OCI-LY1 (cell line): ENCODE data around the gene NRG2.

ENCODE experiments used
- H2AFZ ChIP-seq: fragments of 200-600 bp; sonication (generic), shearing (Covaris generic); 2 replicates; pipeline ENCODE4 v1.6.0; 2014; ENCODE audit warnings: antibody characterized with exemption, mild to moderate bottlenecking, low read length
- H3F3A ChIP-seq: fragments of 200-600 bp; sonication (generic), shearing (Covaris generic); 2 replicates; pipeline ENCODE4 v1.6.0; 2014; ENCODE audit warnings: mild to moderate bottlenecking, antibody characterized with exemption, low read length, moderate library complexity; ENCODE audit not compliant: insufficient read depth
- H3K27ac ChIP-seq: fragments of 200-600 bp; sonication (generic); 2 replicates; pipeline ENCODE4 v1.5.1; 2014; ENCODE audit warnings: low read length, mixed run types, mild to moderate bottlenecking, low read depth; ENCODE audit not compliant: poor library complexity, severe bottlenecking
- H3K27me3 ChIP-seq: fragments of 200-600 bp; sonication (generic); 2 replicates; pipeline ENCODE4 v1.6.0; 2014; ENCODE audit warnings: antibody characterized with exemption, mild to moderate bottlenecking, low read length, moderate library complexity; ENCODE audit not compliant: insufficient read depth
- H3K36me3 ChIP-seq: fragments of 200-600 bp; sonication (generic); 2 replicates; pipeline ENCODE4 v1.6.1; 2014; ENCODE audit warnings: mild to moderate bottlenecking, antibody characterized with exemption, low read length, moderate library complexity, mixed read lengths; ENCODE audit not compliant: insufficient read depth
- H3K4me1 ChIP-seq: fragments of 200-600 bp; sonication (generic); 2 replicates; pipeline ENCODE4 v1.5.1; 2014; ENCODE audit warnings: mild to moderate bottlenecking, low read length, moderate library complexity; ENCODE audit not compliant: insufficient read depth, severe bottlenecking
- H3K4me2 ChIP-seq: fragments of 200-600 bp; sonication (generic), shearing (Covaris generic); 2 replicates; pipeline ENCODE4 v1.6.1; 2014; ENCODE audit warnings: low read length
- H3K4me3 ChIP-seq: fragments of 200-600 bp; sonication (generic); 2 replicates; pipeline ENCODE4 v1.5.1; 2014; ENCODE audit warnings: low read length, low read depth, mild to moderate bottlenecking, mixed read lengths; ENCODE audit not compliant: poor library complexity, severe bottlenecking
- H3K79me2 ChIP-seq: fragments of 200-600 bp; shearing (Covaris generic); 2 replicates; pipeline ENCODE4 v1.6.1; 2016; ENCODE audit warnings: mixed run types, low read length, mixed read lengths; ENCODE audit not compliant: insufficient read depth
- H3K9ac ChIP-seq: fragments of 200-600 bp; sonication (generic), shearing (Covaris generic); 2 replicates; pipeline ENCODE4 v1.6.1; 2014; ENCODE audit warnings: mild to moderate bottlenecking, low read length, mixed read lengths
- H3K9me2 ChIP-seq: fragments of 200-600 bp; sonication (generic), shearing (Covaris generic); 2 replicates; pipeline ENCODE4 v1.6.1; 2014; ENCODE audit warnings: low read depth, mild to moderate bottlenecking, low read length, mixed read lengths
- H3K9me3 ChIP-seq: fragments of 200-600 bp; shearing (Covaris generic); 2 replicates; pipeline ENCODE4 v1.6.1; 2014; ENCODE audit warnings: low read length, mixed read lengths
- H4K20me1 ChIP-seq: fragments of 200-600 bp; sonication (generic), shearing (Covaris generic); 2 replicates; pipeline ENCODE4 v1.6.0; 2016; ENCODE audit warnings: mild to moderate bottlenecking, low read length; ENCODE audit not compliant: insufficient read depth
- EZH2 ChIP-seq: fragments of 200-600 bp; sonication (generic), shearing (Covaris generic); IDR thresholded peaks from 2 replicates; pipeline ENCODE4 v1.8.0; 2017; ENCODE audit warnings: borderline replicate concordance, mixed run types, mild to moderate bottlenecking, antibody characterized with exemption, low read length, moderate library complexity, mixed read lengths
- TF ChIP-seq, protein P1 (sequence below): fragments of 200-600 bp; sonication (generic), shearing (Covaris generic); IDR thresholded peaks from 2 replicates; pipeline ENCODE4 v1.5.1; 2017; ENCODE audit warnings: mild to moderate bottlenecking, antibody characterized with exemption, low read length, moderate library complexity, mixed read lengths

Gene NRG2

DNA sequence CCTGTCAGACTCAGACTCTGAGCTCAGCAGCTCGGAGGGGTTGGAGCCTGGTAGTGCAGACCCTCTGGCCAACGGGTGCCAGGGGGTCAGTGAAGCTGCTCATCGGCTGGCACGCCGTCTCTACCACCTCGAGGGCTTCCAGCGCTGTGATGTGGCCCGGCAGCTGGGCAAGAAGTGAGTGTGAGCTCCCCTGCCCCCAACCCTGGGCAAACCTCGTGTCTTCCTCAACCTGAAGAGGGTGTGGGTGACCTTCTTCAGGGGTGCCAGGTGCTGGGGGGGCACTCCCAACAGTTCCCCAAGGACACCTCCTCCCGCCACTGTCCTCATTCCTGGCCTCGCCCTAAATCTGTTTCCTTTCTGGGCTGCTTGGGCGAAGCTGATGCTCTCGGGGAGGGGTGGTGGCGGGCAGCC lies 228.9 kb downstream of the NRG2 start:
- Histone ChIP-seq H3K4me1 (no peaks in the 10 kb centered on the region), H3K9me2 (no peaks in the 10 kb centered on the region), H3K4me3 (no peak overlapping the region), H3K9me3 (0 out of 2 replicates have a peak, but pooled peaks cover 3% of the 10 kb centered on the region), H3K4me2 (no peak overlapping the region), H2AFZ (no peak overlapping the region), H3K79me2 (no peaks in the 10 kb centered on the region), H3K27ac (no peak overlapping the region), H3K9ac (no peak overlapping the region), H3K27me3 (peaks cover 2% of the 10 kb centered on the region; the same call in 1 of the 2 replicates), H3K36me3 (no peaks in the 10 kb centered on the region; the same call in 1 of the 2 replicates), H4K20me1 (no peaks in the 10 kb centered on the region), H3F3A (no peaks in the 10 kb centered on the region)
- no peak for TF ChIP-seq EZH2
- TF ChIP-seq, protein P1, sequence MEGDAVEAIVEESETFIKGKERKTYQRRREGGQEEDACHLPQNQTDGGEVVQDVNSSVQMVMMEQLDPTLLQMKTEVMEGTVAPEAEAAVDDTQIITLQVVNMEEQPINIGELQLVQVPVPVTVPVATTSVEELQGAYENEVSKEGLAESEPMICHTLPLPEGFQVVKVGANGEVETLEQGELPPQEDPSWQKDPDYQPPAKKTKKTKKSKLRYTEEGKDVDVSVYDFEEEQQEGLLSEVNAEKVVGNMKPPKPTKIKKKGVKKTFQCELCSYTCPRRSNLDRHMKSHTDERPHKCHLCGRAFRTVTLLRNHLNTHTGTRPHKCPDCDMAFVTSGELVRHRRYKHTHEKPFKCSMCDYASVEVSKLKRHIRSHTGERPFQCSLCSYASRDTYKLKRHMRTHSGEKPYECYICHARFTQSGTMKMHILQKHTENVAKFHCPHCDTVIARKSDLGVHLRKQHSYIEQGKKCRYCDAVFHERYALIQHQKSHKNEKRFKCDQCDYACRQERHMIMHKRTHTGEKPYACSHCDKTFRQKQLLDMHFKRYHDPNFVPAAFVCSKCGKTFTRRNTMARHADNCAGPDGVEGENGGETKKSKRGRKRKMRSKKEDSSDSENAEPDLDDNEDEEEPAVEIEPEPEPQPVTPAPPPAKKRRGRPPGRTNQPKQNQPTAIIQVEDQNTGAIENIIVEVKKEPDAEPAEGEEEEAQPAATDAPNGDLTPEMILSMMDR: no peak

DNA sequence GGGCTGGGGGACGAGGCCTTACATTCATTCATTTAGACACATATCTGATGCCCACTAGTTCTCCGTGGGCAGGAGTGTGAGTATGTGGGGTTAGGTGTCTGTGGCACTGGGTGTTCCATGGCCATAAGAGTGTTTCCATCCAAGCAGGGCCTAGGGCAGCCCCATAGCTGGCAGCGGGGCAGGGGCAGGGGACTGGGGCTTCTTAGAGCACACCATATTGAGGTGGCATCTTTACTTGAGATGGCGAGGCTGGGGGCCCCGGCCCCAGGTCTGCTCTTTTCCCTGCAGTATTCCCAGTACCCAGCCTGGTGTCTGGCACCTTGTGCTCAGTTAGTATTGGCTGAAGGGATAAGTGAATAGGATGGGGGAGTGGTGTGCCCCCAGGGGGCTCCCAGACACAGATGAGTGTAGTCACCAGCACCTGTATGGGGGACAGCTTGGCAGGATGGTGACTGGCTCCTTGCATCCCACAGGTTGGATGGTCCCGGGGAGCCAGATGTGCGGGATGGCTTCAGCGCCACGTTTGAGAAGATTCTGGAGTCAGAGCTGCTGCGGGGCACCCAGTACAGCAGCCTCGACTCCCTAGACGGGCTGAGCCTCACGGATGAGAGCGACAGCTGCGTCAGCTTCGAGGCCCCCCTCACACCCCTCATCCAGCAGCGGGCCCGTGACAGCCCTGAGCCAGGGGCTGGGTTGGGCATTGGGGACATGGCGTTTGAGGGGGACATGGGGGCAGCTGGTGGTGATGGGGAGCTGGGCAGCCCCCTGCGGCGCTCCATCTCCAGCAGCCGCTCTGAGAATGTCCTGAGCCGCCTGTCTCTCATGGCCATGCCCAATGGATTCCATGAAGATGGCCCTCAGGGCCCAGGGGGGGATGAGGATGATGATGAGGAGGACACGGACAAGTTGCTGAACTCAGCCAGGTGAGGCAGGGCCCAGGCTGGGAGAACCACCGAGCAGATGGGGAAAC lies 230.0 kb downstream of the NRG2 start:
- no peaks in the 10 kb centered on the region; the same call in 1 of the 2 replicates for H3K36me3 ChIP-seq
- H3K4me2 ChIP-seq: no peak overlapping the region
- H3K4me3 ChIP-seq: no peak overlapping the region
- no peak overlapping the region for H2AFZ ChIP-seq
- no peaks in the 10 kb centered on the region for H3K79me2 ChIP-seq
- H3K9ac ChIP-seq: no peak overlapping the region
- no peak for TF ChIP-seq EZH2
- TF ChIP-seq, protein P1: no peak
- no peak overlapping the region for H3K27ac ChIP-seq
- no peaks in the 10 kb centered on the region for H3K27me3 ChIP-seq
- no peaks in the 10 kb centered on the region for H3F3A ChIP-seq
- H3K4me1 ChIP-seq: no peaks in the 10 kb centered on the region
- no peaks in the 10 kb centered on the region for H3K9me3 ChIP-seq
- H3K9me2 ChIP-seq: no peaks in the 10 kb centered on the region
- H4K20me1 ChIP-seq: no peaks in the 10 kb centered on the region

DNA sequence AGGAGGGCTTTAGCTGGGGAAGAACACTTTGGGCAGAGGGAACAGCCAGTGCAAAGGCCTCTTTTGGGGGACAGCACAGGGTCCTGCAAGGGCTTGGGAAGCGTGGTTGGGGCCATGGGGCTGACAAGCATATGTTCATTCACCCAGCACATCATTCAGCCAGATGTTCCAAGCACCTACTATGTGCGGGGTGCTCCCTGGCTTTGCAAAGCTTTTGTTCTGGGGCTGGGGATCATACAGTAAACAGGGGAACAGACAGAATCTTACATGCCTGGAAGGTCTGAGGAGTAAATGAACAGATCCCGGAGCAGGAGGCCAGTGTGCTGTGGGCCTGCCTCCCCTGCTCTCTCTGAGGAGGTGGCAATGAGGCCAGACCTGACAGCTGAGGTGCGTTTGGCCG lies 230.8 kb downstream of the NRG2 start:
- H3K9me2 ChIP-seq: no peaks in the 10 kb centered on the region
- H3K4me2 ChIP-seq: no peak overlapping the region
- no peak for TF ChIP-seq EZH2
- TF ChIP-seq, protein P1: no peak
- no peak overlapping the region for H3K4me3 ChIP-seq
- H3K36me3 ChIP-seq: no peaks in the 10 kb centered on the region
- no peak overlapping the region for H2AFZ ChIP-seq
- H3K9me3 ChIP-seq: no peaks in the 10 kb centered on the region
- H3F3A ChIP-seq: no peaks in the 10 kb centered on the region
- H3K79me2 ChIP-seq: no peaks in the 10 kb centered on the region
- no peaks in the 10 kb centered on the region for H3K27me3 ChIP-seq
- no peaks in the 10 kb centered on the region for H4K20me1 ChIP-seq
- H3K4me1 ChIP-seq: no peaks in the 10 kb centered on the region
- no peak overlapping the region for H3K9ac ChIP-seq
- H3K27ac ChIP-seq: no peak overlapping the region
